Body of pancreas (tissue), 4 donors: ENCODE measurements around the gene DEFB113. TPM values are rescaled to one million over a fixed set of nuclear protein-coding genes. Genes with fewer than 3 reads are reported as not detected.

Experiments used
- ATAC-seq: fragments of 150-250 bp; one replicate; pipeline ENCODE4 v1.9.1; 2016
- DNase-seq, 4 donors: peaks; one replicate each; pipeline ENCODE4 v3.0.0-alpha.2; 2019
- H3K27ac ChIP-seq, 4 donors: fragments of 200-600 bp; sonication (generic); 1 replicate in 3 of 4; 2 replicates in 1 of 4; pipeline versions ENCODE4 v1.5.1 to v1.6.1; 2016 to 2019; ENCODE audit warnings: mild to moderate bottlenecking in 1 of 4, mixed read lengths in 1 of 4, moderate library complexity in 1 of 4
- H3K27me3 ChIP-seq, 2 donors: fragments of 200-600 bp; sonication (generic); one replicate each; pipeline ENCODE4 v1.6.0; 2016; ENCODE audit warnings: mild to moderate bottlenecking in 1 of 2
- H3K36me3 ChIP-seq, 2 donors: fragments of 200-600 bp; sonication (generic); replicated peaks in 1 of 2; 2 replicates each; pipeline ENCODE4 v1.5.1; 2016; ENCODE audit warnings: low read depth in 2 of 2; ENCODE audit not compliant: insufficient read depth in 1 of 2
- H3K4me1 ChIP-seq: fragments of 200-600 bp; sonication (generic); one replicate; pipeline ENCODE4 v1.6.0; 2016
- H3K4me3 ChIP-seq, 2 donors: fragments of 200-600 bp; sonication (generic); 1 replicate in 1 of 2; 2 replicates in 1 of 2; pipeline ENCODE4 v1.5.1; 2016 to 2019
- H3K9me3 ChIP-seq, 3 donors: fragments of 200-600 bp; sonication (generic); 1 replicate in 2 of 3; 2 replicates in 1 of 3; pipeline ENCODE4 v1.5.1; 2016
- CTCF ChIP-seq, 7 experiments: fragments of 450-650 bp in 4 of 7; fragments of 200-600 bp in 3 of 7; sonication (generic) in 3 of 7; IDR thresholded peaks; one replicate each; pipeline ENCODE4 v1.5.1; 2016 to 2019; ENCODE audit warnings: antibody characterized with exemption in 7 of 7
- POLR2A ChIP-seq, 3 donors: fragments of 450-650 bp; IDR thresholded peaks; one replicate each; pipeline ENCODE4 v1.6.1; 2016; ENCODE audit warnings: antibody characterized with exemption in 3 of 3, mild to moderate bottlenecking in 2 of 3
- whole genome bisulfite sequencing, 2 donors: methylation state at CpG; one replicate each; pipeline ENCODE4 v1.1.5; 2017; 5-methylcytosine and 5-hydroxymethylcytosine counted together
- intact Hi-C: fragments of 100-400 bp; cut with DNase I; formaldehyde crosslinking; loops from one replicate; pipeline ENCODE4 v1.15.1; 2023
- total RNA-seq, 2 donors: library from RNA; depleted of rRNA; stranded (reverse); fragments of >200 nt; gene quantifications; one replicate each; pipeline ENCODE4 v1.1.0, GENCODE V29; 2016

DEFB113 gene
- total RNA-seq = not detected

GRCh38 chr6:49969605-49970004, at the start of gene DEFB113:
Gene DEFB113 (minus strand): TSS chr6:49969625. CDS start chr6:49969625, 0 bp downstream.
- no peak within 1 kb of the TSS for H3K27ac ChIP-seq
- H3K4me1 ChIP-seq = no peaks in the 10 kb centered on the region
- TF ChIP-seq POLR2A (IDR thresholded peaks at IDR 0.05) = no peak
- no peak for TF ChIP-seq CTCF (IDR thresholded peaks at IDR 0.05)
- WGBS, 2 donors = 15% methylated on average over 2 of the region's 2 CpGs
- intact Hi-C loops = no loop called here
- ATAC-seq (no peak), DNase-seq (no peak)
- H3K4me3 ChIP-seq = no peak within 1 kb of the TSS
- H3K9me3 ChIP-seq = no peaks in the 10 kb centered on the region
- H3K36me3 ChIP-seq = no peaks in the 10 kb centered on the region
- no peaks in the 10 kb centered on the region for H3K27me3 ChIP-seq

GRCh38 chr6:50007819-50008218, 38.4 kb upstream of the DEFB113 start:
- WGBS, 2 donors = 62 to 69% methylated on average over 3 of the region's 3 CpGs
- H3K9me3 ChIP-seq = no peaks in the 10 kb centered on the region
- H3K4me3 ChIP-seq = no peak overlapping the region
- no peak for ATAC-seq
- no peak for TF ChIP-seq CTCF (IDR thresholded peaks at IDR 0.05)
- TF ChIP-seq POLR2A (IDR thresholded peaks at IDR 0.05) = no peak
- DNase-seq = no peak
- H3K36me3 ChIP-seq = no peaks in the 10 kb centered on the region
- no peaks in the 10 kb centered on the region for H3K27me3 ChIP-seq
- intact Hi-C loops = no loop called here
- no peak overlapping the region for H3K27ac ChIP-seq
- H3K4me1 ChIP-seq = no peaks in the 10 kb centered on the region

- WGBS, 2 donors = 37 to 44% methylated on average over 3 of the region's 3 CpGs
- no peak for TF ChIP-seq POLR2A (IDR thresholded peaks at IDR 0.05)
- no peak for TF ChIP-seq CTCF (IDR thresholded peaks at IDR 0.05)
These were observed 33.7 kb upstream of the DEFB113 start for GRCh38 chr6:50003139-50003538.

DNA sequence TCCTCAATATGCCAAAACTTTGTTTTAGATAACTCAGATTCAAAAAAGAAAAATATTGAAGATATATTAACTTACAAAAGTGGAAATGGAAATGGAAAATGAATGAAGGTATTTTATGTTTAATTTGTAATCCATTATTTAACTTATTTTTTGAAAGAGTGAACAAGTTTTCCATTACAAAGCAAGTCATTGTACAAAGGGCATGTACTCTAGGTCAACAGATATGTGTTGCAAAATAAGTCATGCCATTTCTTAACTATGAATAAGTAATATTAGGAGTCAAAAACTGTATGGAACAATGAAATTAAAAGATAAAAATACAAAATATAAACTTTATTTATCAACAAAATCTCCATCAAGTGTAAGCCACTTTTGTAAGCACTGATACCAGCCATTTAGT, 25.9 kb upstream of the DEFB113 start:
- no peak for DNase-seq

More at GRCh38 chr6:50003139-50003538, 33.7 kb upstream of the DEFB113 start:
- no peaks in the 10 kb centered on the region for H3K4me1 ChIP-seq
- no peaks in the 10 kb centered on the region for H3K36me3 ChIP-seq
- H3K4me3 ChIP-seq = no peak overlapping the region
- no peak for ATAC-seq
- H3K27me3 ChIP-seq = no peaks in the 10 kb centered on the region
- H3K27ac ChIP-seq = no peak overlapping the region
- no peak for DNase-seq
- no peaks in the 10 kb centered on the region for H3K9me3 ChIP-seq
- intact Hi-C loops = no loop called here

More for the DNA sequence above, 25.9 kb upstream of the DEFB113 start:
- intact Hi-C loops = no loop called here
- no peaks in the 10 kb centered on the region for H3K4me1 ChIP-seq
- H3K9me3 ChIP-seq = no peaks in the 10 kb centered on the region
- H3K27me3 ChIP-seq = no peaks in the 10 kb centered on the region
- no peak overlapping the region for H3K4me3 ChIP-seq
- no peaks in the 10 kb centered on the region for H3K36me3 ChIP-seq
- ATAC-seq = no peak
- no peak overlapping the region for H3K27ac ChIP-seq
- no peak for TF ChIP-seq POLR2A (IDR thresholded peaks at IDR 0.05)
- TF ChIP-seq CTCF (IDR thresholded peaks at IDR 0.05) = no peak
